GM19372 (cell line): ENCODE data around the gene DHX15.

Source experiments
- ATAC-seq: cut with Tn5 transposase; IDR thresholded peaks from one replicate; pipeline ENCODE4 v1.9.1; 2021; ENCODE audit warnings: mild to moderate bottlenecking, low read depth, moderate library complexity; ENCODE audit not compliant: unreplicated experiment

DHX15 gene

GRCh38 chr4:24583451-24584210 is 723 bp downstream of the DHX15 start:
- ATAC-seq: peak; percentile 28

- ATAC-seq: no peak
Observed at GRCh38 chr4:24582235-24582832, 2.0 kb downstream of the DHX15 start.

GRCh38 chr4:24578364-24578763 is 6.0 kb downstream of the DHX15 start:
- ATAC-seq: no peak

- ATAC-seq: no peak
Observed at GRCh38 chr4:24576276-24576675, 8.1 kb downstream of the DHX15 start.

- ATAC-seq: no peak
Observed at GRCh38 chr4:24574236-24574635, 10.1 kb downstream of the DHX15 start.

GRCh38 chr4:24573582-24573981 is 10.8 kb downstream of the DHX15 start:
- ATAC-seq: no peak

- ATAC-seq: no peak
Observed at GRCh38 chr4:24570574-24571236, 13.6 kb downstream of the DHX15 start.

- ATAC-seq: no peak
Observed at GRCh38 chr4:24570172-24570571, 14.2 kb downstream of the DHX15 start.

GRCh38 chr4:24569662-24570061 is 14.7 kb downstream of the DHX15 start:
- no peak for ATAC-seq

- no peak for ATAC-seq
Observed at GRCh38 chr4:24568425-24568824, 15.9 kb downstream of the DHX15 start.

GRCh38 chr4:24565054-24565453 is 19.3 kb downstream of the DHX15 start:
- ATAC-seq: no peak

GRCh38 chr4:24564488-24564887 is 19.9 kb downstream of the DHX15 start:
- ATAC-seq: no peak

GRCh38 chr4:24561438-24562139 is 22.8 kb downstream of the DHX15 start:
- ATAC-seq: no peak

- no peak for ATAC-seq
Observed at GRCh38 chr4:24560868-24561368, 23.4 kb downstream of the DHX15 start.

- no peak for ATAC-seq
Observed at GRCh38 chr4:24559889-24560288, 24.5 kb downstream of the DHX15 start.

- ATAC-seq: no peak
Observed at GRCh38 chr4:24559032-24559821, 25.1 kb downstream of the DHX15 start.

GRCh38 chr4:24557026-24558025 is 27.0 kb downstream of the DHX15 start:
- no peak for ATAC-seq

- ATAC-seq: no peak
Observed at GRCh38 chr4:24551492-24552289, 32.7 kb downstream of the DHX15 start.
